GM10266 (cell line): Measurements from ENCODE around the gene PHKA2.

ENCODE experiments used
- DNase-seq: peaks from one replicate; pipeline ENCODE4 v3.0.0; 2012; ENCODE audit errors: extremely low spot score
- TF ChIP-seq, protein P1 (sequence below): IDR thresholded peaks from 2 replicates; pipeline ENCODE4 v1.5.1; 2012; ENCODE audit warnings: mild to moderate bottlenecking, low read depth; ENCODE audit not compliant: control insufficient read depth, insufficient read depth; ENCODE audit errors: missing control alignments

The PHKA2 gene

DNA sequence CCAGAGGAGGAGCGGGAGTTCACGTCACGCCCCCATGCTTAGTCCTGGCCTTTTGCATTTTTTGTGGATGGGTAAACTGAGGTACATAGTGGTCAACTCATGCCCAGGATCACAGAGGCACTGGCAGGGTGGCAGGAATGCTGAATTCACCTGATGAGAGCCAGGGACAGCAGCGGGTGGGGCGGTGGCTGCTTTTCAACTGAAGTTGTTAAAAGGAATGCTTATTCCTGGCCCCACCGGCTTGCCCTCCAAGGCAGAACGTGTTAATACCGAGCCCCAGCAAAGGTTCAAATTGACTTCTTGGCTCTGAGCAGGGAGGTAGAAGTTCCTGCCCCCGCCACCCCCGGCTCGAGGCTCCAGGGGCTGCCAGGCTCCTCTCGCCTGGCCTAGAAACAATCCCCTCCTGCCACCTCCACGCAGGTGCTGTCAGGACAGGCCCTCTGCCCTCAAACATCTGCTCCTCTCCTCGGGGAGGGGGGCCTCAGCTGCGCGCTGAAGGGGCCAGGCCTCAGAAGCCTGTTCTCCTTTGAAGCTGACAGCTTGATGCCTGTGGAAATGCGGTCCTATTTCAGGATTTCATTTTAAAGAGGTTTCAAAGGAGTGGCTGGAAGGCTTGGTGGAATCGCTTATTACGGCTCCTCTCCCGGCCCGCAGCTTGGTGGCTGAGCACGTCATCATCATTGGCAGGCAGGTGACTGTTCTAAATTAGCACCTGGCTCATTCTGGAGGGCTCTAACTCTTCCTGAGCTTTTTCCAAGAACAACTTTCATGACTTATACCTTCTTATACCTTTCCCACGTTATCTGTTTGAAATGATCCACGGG is 93.0 kb downstream of the PHKA2 start:
- TF ChIP-seq, protein P1, sequence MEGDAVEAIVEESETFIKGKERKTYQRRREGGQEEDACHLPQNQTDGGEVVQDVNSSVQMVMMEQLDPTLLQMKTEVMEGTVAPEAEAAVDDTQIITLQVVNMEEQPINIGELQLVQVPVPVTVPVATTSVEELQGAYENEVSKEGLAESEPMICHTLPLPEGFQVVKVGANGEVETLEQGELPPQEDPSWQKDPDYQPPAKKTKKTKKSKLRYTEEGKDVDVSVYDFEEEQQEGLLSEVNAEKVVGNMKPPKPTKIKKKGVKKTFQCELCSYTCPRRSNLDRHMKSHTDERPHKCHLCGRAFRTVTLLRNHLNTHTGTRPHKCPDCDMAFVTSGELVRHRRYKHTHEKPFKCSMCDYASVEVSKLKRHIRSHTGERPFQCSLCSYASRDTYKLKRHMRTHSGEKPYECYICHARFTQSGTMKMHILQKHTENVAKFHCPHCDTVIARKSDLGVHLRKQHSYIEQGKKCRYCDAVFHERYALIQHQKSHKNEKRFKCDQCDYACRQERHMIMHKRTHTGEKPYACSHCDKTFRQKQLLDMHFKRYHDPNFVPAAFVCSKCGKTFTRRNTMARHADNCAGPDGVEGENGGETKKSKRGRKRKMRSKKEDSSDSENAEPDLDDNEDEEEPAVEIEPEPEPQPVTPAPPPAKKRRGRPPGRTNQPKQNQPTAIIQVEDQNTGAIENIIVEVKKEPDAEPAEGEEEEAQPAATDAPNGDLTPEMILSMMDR: no peak
- no peak for DNase-seq

DNA sequence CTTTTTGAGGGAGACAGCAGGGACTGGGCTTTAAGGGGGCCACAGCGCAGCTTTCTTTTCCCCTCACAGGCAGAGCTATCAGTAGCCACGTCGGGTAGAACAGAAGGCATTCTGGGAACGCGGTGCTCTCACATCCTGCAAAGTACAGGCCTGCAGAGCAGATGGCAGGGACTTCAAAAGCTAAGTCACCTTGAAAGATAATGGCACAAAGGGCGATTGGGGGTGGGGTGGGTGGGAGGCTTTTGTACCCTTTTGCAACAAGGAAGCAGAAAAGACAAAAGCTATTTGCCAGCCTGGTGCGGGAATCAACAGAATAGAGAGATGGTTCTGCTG is 93.9 kb downstream of the PHKA2 start:
- TF ChIP-seq, protein P1: no peak
- no peak for DNase-seq

DNA sequence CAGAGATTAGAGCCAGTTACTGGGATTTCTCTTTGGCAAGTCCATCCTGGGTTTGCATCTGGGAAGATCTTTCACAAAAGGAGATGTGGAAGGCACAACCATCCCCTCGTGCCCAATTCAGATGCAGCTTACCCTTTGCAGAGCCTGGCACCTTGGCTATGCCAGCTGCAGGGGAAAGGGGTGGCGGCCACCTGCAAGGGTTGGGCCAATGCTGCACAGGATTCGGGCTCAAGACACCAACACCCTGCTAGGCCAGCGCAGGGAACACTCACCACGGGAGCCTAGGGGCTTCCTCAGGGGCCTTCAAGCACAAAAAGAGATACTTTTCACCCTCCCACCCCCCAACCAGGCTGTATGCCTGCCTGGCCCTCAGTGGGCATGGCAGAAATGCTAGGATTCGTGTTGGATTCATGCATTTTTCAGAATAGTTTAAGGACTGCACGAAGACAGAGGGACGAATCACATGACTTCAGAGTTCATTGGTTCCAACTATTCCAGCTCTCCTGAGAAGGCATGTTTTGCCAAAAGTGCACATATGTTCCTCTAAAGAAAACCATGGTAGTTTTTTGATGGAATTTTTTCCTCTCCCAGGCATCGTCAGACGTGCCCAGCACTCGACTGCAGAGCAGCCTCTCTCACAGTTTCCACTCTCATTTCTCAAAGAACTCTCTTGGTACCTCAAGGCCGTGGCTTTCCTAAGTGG is 94.4 kb downstream of the PHKA2 start:
- TF ChIP-seq, protein P1: no peak
- DNase-seq: no peak

DNA sequence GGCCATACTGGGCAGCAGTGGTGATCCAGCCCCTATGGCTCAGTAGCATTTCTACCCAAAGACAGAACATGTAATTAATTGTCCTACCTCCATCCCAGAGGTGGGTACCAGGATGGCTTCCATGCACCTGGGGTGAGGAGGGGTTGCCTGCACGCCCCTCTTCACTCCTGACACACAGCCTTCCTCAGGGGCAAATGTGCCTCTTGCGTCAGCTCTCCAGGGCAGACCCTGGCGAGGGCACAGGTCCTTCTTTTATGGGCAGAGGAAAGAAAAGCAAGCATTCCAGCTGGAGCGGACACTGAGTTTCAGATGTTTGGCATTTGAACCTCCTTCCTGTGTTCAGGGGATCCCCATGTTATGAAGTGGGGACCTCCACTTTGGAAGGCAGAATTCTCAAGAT is 95.6 kb downstream of the PHKA2 start:
- no peak for DNase-seq
- TF ChIP-seq, protein P1: no peak

DNA sequence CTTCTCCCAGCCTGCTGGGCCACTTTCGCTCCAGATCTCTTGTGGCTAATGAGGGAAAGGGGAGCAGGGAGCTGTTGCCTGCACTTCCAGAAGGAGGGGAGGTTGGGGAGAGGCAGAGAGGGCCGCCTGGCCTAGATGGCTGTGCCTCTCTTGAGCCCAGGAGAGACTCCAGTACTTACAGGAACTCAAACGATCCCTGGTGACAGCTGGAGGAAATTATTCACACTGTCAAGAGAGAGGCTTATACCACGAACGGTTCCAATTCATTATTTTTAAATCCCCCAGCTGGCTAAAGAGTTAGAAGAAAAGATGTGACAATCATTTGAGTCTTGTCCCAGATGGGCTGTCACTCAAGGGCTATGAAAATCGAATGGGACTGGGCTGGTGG is 96.1 kb downstream of the PHKA2 start:
- no peak for DNase-seq
- TF ChIP-seq, protein P1: no peak

DNA sequence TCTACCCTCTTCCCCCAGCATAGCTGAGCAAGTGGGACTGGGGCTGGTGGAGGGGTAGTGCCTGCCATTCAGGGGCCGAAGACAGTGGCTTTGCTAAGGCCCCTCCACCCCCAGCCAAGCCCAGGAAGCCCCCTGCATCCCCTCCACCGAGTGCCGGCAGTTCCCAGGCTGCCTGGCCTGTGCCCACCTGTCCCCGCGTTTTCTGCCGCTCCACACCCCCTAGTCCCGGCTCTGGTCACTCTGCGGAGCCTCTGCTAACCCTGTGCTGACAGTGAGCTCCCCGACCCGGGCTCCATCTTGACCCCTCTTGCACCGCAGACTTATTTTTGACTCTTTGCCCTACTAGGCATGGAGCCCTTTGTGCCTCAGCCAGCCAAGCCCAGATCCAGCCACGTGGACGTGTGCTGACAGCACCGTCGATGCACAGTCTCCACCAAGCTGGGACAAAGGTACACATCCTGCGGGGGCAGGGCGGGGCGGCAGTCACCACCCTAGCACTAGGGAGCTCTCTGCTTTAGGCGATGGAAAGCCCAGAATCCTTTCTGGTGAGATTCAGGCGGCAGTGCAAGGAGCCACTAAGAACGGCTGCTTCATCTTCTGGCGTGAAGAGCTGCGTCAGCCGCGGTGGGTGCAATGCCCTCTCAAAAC is 96.6 kb downstream of the PHKA2 start:
- DNase-seq: no peak
- TF ChIP-seq, protein P1: no peak
